ENCODE results near the gene APOBEC3F.
"Not testable (repeated sequence)": the region's sequence is repeated elsewhere in the genome, so short reads cannot be mapped to it uniquely, and the experiment has no call there.

Gene APOBEC3F

DNA sequence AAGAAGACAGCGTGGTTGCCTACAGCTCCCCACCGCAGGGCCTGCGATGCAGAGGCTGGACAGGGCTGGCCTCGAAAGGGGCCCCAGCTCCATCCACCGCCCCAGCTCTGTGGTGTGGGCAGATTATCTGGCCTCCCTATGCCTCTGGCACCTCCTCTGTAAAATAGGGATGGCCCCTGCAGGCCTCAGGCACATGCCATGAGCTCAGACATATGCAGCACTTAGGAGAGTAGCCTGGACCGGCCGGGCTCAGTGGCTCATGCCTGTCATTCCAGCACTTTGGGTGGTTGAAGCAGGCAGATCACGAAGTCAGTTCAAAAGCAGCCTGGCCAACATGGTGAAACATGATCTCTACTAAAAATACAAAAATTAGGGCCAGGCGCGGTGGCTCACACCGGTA is 12.4 kb upstream of the APOBEC3F start:
- no peak for DNase-seq

DNA sequence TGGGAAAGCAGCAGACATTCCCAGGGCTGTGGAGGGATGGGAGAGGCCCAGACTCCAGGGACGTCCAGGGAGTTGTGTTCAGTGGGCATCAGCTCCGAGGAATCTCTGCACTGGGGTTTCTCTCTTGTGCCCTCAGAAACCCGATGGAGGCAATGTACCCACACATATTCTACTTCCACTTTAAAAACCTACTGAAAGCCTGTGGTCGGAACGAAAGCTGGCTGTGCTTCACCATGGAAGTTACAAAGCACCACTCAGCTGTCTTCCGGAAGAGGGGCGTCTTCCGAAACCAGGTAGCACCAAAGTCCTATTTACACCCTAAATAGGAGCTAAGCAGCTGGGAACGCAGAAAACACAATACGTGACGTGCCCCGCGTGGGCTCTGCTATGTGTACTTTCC is 11.4 kb upstream of the APOBEC3F start:
- no peak for DNase-seq

DNA sequence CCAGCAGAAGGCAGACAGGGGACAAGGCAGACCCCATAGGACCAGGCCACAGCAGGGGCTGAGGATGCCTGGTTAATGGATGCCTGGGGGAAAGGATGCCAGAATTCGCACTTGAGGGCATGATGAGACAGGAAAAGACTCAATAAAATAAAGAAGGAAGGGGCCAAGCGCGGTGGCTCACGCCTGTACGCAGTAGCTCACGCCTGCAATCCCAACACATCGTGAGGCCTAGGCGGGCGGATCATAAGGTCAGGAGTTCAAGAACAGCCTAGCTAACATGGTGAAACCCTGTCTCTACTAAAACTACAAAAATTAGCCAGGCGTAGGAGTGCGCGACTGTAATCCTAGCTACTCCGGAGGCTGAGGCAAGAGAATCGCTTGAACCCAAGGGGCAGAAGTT is 10.0 kb upstream of the APOBEC3F start:
- DNase-seq = no peak

DNA sequence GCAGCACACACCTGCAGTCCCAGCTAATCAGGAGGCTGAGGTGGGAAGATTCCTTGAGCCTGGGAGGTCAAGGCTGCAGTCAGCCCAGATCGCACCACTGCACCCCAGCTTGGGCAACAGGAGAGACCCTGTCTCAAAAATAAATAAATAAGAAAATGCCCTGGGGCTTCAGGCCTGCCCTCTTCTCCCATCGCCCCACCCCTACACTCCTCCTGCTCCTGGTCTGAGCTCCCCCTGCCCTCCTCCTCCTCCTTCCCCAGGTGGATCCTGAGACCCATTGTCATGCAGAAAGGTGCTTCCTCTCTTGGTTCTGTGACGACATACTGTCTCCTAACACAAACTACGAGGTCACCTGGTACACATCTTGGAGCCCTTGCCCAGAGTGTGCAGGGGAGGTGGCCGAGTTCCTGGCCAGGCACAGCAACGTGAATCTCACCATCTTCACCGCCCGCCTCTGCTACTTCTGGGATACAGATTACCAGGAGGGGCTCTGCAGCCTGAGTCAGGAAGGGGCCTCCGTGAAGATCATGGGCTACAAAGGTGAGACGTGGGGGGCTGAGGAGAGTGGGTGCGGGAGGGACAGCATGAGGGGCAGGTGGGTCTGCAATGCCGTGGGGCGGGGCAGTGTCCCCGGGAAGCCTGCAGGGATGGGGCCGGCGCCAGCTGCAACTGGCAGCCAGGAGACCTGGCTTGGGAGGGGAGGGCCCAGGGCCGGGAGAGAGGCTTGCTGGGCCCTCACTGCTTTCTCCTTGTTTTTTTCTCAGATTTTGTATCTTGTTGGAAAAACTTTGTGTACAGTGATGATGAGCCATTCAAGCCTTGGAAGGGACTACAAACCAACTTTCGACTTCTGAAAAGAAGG is 9.0 kb upstream of the APOBEC3F start:
- DNase-seq = not testable (repeated sequence)

DNA sequence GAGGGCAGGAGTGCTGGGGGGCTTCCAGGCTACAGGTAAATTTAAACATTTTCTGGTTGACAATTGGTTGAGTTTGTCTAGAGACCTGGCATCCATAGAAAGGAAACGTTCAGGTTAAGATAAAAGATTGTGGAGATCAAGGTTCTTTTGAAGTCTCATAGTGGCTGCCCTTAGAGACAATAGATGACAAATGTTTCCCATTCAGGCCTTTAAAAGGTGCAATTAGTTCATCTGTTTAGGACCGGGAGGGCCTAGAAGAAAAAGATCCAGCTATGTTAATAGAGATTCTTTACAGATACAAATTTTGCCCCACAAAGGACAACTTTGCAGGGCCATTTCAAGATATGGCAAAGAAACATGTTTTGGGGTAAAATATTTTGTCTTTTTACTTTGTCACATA is 3.6 kb upstream of the APOBEC3F start:
- DNase-seq = not testable (repeated sequence)

DNA sequence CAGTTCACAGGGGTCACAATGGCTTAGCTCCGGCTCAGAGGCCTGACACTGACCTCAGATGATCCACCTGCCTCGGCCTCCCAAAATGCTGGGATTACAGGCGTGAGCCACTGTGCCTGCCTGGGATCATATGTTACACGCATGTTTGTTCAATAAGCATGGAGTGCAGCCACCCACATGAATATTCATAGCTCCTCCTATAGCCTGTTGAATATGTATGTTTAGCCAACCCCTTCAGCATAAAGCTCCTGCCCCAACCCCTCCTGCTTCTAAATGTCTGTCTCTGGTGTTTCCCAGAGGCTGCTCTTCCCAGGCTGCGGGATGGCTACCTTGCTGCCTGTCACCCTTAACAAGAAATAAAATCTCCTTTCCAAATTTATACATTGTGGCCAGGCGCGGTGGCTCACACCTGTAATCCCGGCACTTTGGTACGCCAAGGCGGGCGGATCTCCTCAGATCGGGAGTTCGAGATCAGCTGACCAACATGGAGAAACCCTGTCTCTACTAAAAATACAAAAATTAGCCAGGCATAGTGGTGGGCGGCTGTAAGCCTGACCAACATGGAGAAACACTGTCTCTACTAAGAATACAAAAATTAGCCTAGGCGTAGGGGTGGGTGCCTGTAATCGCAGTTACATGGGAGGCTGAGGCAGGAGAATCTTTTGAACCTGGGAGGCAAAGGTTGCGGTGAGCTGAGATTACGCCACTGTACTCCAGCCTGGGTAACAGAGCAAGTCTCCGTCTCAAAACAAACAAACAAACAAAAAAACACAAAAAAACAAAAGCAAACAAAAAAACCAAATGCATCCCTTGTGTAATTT is 1.1 kb upstream of the APOBEC3F start:
- no peak for DNase-seq

DNA sequence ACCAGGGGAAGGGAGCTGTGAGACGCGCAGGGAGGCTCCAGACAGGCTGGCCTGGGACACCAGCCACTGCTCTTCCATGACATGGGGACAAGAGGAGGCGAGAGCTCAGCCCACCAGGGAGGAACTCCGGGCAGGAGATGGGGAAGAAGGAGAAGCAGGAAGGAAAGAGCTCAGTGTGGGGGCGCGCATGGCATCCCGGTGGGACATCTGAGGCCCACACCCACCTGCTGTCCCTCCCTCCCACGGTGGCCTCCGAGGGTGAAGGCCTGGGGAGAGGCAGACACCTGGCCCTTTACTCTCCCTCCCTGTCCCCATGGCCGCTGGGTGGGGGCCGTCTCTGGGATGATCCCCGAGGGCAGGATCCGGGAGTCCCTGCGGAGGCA is 518 bp upstream of the APOBEC3F start:
- DNase-seq = not testable (repeated sequence)

DNA sequence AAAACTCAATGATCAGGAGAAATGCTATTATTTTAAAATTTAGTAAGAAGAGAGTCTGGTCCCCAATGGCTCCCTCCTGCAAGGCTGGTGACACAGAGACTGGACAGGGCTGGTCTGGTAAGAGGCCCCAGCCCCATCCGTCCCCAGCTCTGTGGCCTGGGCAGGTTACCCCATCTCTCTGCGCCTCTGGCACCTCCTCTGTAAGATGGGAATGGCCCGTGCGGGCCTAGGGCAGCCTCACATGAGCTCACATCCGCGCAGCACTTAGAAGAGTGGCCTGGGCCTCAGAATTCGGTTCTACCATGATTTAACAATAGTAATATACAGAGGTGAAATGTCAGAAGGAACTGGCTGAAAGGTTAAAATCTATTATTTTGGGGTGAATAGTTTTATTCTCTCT is 1.2 kb downstream of the APOBEC3F start:
- DNase-seq = no peak

DNA sequence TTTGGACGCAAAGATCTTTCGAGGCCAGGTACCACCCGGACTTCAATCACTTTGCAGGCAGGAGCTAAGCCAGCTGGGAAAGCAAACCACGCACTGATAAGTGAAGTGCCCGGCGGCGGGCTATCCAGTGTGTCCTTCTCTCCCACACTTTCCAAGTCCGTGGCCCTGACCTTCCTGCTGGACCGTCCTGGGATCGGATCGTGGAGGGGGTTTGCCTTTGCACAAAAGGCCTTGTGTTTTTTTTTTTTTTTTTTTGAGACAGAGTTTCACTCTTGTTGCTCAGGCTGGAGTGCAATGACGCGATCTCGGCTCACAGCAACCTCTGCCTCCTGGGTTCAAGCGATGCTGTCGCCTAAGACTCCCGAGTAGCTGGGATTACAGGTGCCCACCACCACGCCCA is 2.4 kb downstream of the APOBEC3F start:
- DNase-seq = not testable (repeated sequence)

DNA sequence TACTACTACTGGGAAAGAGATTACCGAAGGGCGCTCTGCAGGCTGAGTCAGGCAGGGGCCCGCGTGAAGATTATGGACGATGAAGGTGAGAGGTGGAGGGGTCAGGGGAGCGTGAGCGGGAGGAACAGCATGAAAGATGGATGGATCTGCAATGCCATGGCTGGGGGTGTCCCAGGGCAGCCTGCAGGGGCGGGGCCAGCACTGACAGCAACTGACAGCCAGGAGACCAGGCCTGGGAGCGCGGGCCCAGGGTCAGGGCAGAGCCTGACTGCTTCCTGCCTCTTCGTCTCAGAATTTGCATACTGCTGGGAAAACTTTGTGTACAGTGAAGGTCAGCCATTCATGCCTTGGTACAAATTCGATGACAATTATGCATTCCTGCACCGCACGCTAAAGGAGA is 4.5 kb downstream of the APOBEC3F start:
- not testable (repeated sequence) for DNase-seq

DNA sequence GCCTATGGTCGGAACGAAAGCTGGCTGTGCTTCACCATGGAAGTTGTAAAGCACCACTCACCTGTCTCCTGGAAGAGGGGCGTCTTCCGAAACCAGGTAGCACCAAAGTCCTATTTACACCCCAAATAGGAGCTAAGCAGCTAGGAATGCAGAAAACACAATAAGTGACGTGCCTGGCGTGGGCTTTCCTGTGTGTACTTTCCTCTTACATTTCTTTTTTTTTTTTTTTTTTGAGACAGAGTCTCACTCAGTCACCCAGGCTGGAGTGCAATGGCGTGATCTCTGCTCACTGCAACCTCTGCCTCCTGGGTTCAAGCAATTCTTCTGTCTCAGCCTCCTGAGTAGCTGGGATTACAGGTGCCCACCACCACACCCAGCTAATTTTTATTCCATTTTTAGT is 8.8 kb downstream of the APOBEC3F start:
- not testable (repeated sequence) for DNase-seq

DNA sequence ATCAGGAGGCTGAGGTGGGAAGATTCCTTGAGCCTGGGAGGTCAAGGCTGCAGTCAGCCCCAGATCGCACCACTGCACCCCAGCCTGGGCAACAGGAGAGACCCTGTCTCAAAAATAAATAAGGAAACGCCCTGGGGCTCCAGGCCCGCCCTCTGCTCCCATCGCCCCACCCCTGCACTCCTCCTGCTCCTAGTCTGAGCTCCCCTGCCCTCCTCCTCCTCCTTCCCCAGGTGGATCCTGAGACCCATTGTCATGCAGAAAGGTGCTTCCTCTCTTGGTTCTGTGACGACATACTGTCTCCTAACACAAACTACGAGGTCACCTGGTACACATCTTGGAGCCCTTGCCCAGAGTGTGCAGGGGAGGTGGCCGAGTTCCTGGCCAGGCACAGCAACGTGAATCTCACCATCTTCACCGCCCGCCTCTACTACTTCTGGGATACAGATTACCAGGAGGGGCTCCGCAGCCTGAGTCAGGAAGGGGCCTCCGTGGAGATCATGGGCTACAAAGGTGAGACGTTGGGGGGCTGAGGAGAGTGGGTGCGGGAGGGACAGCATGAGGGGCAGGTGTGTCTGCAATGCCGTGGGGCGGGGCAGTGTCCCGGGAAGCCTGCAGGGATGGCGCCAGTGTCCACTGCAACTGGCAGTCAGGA is 11.3 kb downstream of the APOBEC3F start:
- DNase-seq = not testable (repeated sequence)

DNA sequence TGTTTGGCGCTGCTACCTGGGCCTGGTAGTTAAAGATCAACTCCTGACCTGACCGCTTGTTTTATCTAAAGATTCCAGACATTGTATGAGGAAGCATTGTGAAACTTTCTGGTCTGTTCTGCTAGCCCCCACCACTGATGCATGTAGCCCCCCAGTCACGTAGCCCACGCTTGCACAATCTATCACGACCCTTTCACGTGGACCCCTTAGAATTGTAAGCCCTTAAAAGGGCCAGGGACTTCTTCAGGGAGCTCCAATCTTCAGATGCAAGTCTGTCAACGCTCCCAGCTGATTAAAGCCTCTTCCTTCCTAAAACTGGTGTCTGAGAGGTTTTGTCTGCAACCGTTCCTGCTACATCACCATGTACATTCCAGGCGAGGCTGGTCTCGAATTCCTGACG is 15.0 kb downstream of the APOBEC3F start:
- no peak for DNase-seq

DNA sequence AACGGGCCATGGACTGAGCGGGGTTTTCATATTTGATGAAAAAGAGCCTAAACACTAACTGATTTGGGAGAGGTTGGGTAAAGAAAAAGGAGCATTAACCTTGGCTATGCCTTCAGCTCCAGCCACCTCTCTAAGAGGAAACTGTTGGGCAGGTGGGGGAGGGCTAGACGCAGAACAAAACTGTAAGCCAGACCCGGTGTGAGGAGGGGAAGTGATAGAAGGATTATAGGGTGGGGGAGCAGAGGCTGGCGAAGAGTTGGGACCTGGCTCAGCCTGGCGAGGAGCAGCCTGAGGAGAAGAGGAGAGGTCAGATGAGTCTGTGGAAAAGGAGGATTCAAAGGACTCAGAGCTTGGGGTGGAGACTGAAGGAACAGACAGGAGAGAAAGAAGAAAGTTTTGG is 20.6 kb downstream of the APOBEC3F start:
- DNase-seq = not testable (repeated sequence)

DNA sequence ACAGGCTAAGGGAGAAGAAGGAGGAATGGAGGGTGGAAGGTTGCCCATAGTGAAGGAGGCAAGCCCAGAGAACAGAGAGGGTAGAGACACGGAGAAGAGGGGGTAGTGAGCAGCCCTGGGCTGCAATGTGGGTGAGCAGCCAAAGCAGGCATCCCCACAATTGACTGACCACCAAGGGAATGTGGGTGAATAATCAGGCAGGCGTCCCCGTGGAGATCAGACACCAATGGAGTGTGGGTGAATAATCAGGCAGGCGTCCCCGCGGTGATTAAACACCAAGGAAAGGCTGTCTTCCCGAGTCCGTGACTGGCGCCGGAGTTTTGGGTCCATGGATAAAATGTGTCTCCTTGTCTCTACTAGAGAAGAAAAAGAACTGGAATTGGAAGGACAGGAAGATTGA is 21.3 kb downstream of the APOBEC3F start:
- not testable (repeated sequence) for DNase-seq

DNA sequence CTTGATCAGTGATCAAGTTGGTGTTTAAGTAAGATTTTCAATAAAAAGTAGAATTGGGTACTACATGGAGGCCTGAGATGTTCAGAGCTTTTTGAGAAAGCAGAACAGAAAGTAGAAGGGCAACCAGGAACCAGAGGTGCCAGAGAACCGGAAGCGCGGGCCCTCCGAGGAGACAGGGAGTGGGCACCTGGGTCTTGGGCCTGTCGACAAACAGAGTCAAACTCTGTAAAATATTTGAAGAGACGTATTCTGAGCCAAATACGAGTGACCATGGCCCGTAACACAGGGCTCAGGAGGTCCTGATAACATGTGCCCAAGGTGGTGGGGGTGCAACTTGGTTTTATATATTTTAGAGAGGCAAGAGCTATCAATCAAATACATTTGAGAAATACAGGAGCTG is 23.2 kb downstream of the APOBEC3F start:
- DNase-seq = not testable (repeated sequence)

DNA sequence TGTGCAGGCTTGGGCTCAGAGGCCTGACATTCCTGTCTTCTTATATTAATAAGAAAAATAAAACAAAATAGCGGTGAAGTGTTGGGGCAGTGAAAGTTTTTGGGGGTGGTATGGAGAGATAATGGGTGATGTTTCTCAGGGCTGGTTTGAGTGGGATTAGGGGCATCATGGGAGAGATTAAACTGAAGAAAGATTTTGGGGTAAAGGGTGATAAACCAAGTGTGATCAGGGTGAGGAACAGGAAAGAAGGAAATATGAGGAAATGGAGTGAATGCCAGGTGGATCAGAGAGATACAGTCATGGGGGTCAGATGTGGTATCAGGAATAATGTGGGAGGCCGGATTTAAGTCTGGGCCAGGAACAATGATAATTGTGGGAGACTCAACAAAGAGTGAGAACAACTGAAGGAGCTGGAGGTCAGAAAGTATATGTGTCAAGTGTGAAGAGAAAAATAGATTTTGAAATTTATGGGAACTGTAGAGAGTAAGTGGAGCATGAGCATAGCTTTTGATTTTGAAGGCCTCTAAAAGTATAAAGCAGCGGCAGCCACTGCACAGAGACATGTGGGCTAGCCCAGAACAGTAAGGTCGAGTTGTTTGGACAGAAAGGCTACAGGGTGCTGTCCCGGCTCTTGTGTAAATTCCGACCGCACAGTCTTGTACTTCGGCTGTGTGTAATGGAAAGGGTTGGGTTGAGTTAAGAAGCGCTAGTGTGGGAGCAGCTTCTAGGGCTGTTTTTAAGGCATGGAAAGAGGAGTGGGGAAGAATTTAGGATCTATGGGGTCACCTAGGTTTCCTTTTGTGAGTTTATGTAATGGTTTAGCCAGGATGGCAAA is 26.0 kb downstream of the APOBEC3F start:
- not testable (repeated sequence) for DNase-seq

DNA sequence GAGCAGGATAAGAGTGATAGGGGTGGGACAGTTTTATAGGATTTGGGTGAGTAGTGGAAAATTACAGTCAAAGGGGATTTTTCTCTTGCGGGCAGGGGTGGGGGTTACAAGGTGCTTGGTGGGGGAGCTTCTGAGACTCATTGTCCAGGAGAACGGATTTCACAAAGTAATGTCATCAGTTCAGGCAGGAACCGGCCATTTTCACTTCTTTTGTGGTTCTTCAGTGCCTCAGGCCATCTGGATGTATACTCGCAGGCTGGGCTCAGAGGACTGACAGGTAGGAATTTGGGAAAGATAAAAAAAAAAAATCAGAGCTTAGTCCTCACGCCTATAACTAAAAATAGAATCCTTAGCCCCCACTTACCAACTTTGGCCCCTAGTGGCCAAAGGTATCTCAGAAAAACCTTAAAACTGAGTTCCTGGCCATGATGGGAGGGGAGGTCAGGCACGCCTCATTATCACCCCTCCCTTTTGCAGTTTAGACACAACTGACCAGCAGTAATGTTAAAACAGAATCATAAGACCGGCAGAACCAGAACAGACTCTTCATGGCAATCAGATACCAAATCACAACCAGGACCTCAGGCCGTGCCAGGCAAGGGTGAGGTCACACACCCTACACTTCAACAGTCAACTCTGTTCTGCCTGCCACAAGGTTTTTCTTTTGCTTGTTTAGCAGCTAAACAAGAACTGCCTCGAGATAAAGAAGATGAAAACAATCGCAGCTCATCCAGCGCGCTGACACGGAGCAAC is 27.5 kb downstream of the APOBEC3F start:
- DNase-seq = no peak

DNA sequence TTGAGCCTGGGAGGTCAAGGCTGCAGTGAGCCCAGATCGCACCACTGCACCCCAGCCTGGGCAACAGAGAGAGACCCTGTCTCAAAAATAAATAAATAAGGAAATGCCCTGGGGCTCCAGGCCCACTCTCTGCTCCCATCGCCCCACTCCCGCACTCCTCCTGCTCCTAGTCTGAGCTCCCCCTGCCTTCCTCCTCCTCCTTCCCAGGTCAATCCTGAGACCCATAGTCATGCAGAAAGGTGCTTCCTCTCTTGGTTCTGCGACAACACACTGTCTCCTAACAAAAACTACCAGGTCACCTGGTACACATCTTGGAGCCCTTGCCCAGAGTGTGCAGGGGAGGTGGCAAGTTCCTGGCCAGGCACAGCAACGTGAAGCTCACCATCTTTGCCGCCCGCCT is 29.5 kb downstream of the APOBEC3F start:
- DNase-seq = no peak

DNA sequence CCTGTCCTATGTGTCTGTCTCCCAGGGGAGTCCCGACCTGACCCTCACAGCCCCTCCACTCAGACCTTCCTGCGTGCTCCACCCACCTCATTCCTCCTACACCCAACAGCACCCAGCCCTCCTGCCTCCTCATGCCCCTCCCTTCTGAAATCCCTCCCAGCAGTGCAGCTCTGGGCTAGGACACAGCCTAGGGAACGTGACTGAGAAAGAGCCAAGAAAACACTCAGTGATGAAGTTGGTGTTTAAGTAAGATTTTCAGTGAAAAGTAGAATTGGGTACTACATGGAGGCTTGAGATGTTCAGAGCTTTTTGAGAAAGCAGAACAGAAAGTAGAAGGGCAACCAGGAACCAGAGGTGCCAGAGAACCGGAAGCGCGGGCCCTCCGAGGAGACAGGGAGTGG is 31.9 kb downstream of the APOBEC3F start:
- not testable (repeated sequence) for DNase-seq

DNA sequence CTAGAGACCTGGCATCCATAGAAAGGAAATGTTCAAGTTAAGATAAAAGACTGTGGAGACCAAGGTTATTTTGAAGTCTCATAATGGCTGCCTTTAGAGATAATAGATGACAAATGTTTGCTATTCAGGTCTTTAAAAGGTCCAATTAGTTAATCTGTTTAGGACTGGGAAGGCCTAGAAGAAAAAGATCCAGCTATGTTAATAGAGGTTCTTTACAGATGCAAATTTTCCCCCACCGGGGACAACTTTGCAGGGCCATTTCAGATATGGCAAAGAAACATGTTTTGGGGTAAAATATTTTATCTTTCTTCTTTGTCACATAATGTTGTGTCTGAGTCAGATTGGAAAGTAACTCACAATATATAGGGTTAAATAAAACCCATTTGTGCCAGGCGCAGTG is 33.3 kb downstream of the APOBEC3F start:
- DNase-seq = no peak
